H1 (cell line): ENCODE data around the gene NTN4. TPM values are rescaled to one million over a fixed set of nuclear protein-coding genes. Genes with fewer than 3 reads are reported as not detected.

Experiments
- CTCF ChIA-PET: fragments of 300-600 bp; sonication (Branson Sonifier 250); formaldehyde crosslinking; loops from one replicate; lab custom pipeline; 2021; ENCODE audit not compliant: partially characterized antibody; lab: Charles Lee
- POLR2A ChIA-PET: fragments of 300-600 bp; sonication (Branson Sonifier 250); formaldehyde crosslinking; loops from one replicate; lab custom pipeline; 2021; ENCODE audit warnings: inconsistent platforms; ENCODE audit not compliant: partially characterized antibody; lab: Charles Lee
- DNase-seq, 2 experiments: peaks; one replicate each; pipeline versions ENCODE4 v3.0.0 to v3.0.0-alpha.2; 2010 to 2022; ENCODE audit warnings: low spot score in 2 of 2, low read depth in 1 of 2, mixed read lengths in 1 of 2
- FAIRE-seq: peaks from 2 replicates; lab custom pipeline; 2011; peaks lifted over from hg19 to GRCh38; lab: Jason Lieb, UNC
- H2AFZ ChIP-seq: 2 replicates; pipeline ENCODE4 v1.8.1; 2012; ENCODE audit warnings: low read length, inconsistent platforms
- H2AK5ac ChIP-seq: 2 replicates; pipeline ENCODE4 v1.6.1; 2013; ENCODE audit warnings: low read depth, low read length
- H2BK120ac ChIP-seq: replicated peaks from 2 replicates; pipeline ENCODE3; 2013; ENCODE audit warnings: low read depth, low read length, inconsistent platforms
- H2BK12ac ChIP-seq: 2 replicates; pipeline ENCODE4 v1.6.1; 2013; ENCODE audit warnings: low read depth, low read length
- H2BK15ac ChIP-seq: 2 replicates; pipeline ENCODE4 v1.6.1; 2013; ENCODE audit warnings: low read length
- H2BK20ac ChIP-seq: 2 replicates; pipeline ENCODE4 v1.6.1; 2013; ENCODE audit warnings: low read length
- H2BK5ac ChIP-seq: 2 replicates; pipeline ENCODE4 v1.6.1; 2013; ENCODE audit warnings: low read depth, low read length
- H3K14ac ChIP-seq: 2 replicates; pipeline ENCODE4 v1.6.1; 2013; ENCODE audit warnings: inconsistent platforms; ENCODE audit not compliant: insufficient read length
- H3K18ac ChIP-seq: 2 replicates; pipeline ENCODE4 v1.6.1; 2013; ENCODE audit warnings: low read length; ENCODE audit errors: extremely low read depth
- H3K23ac ChIP-seq: 2 replicates; pipeline ENCODE4 v1.6.1; 2013; ENCODE audit warnings: inconsistent platforms; ENCODE audit not compliant: insufficient read length
- H3K23me2 ChIP-seq: 2 replicates; pipeline ENCODE4 v1.6.1; 2013; ENCODE audit warnings: low read depth, low read length
- H3K27ac ChIP-seq: 2 replicates; pipeline ENCODE4 v1.6.1; 2011; ENCODE audit warnings: low read depth, low read length, inconsistent platforms
- H3K27me3 ChIP-seq, 4 experiments: replicated peaks in 1 of 4; 1 replicate in 1 of 4; 2 replicates in 3 of 4; pipeline versions ENCODE4 v1.6.1 to v1.8.1; 2011 to 2013; ENCODE audit warnings: low read length in 3 of 4, mild to moderate bottlenecking in 3 of 4, inconsistent platforms in 2 of 4, mixed read lengths in 2 of 4, moderate library complexity in 1 of 4; ENCODE audit not compliant: control insufficient read depth in 3 of 4, insufficient read depth in 3 of 4; ENCODE audit errors: extremely low read depth in 1 of 4
- H3K36me3 ChIP-seq, 4 experiments: 2 replicates each; pipeline versions ENCODE4 v1.6.1 to v1.8.1; 2011 to 2013; ENCODE audit warnings: mild to moderate bottlenecking in 4 of 4, low read length in 3 of 4, moderate library complexity in 2 of 4, control low read depth in 1 of 4, inconsistent platforms in 1 of 4; ENCODE audit not compliant: insufficient read depth in 4 of 4, control insufficient read depth in 2 of 4
- H3K4ac ChIP-seq: replicated peaks from 2 replicates; pipeline ENCODE3; 2013; ENCODE audit warnings: low read length, low read depth, mixed read lengths, inconsistent platforms; ENCODE audit not compliant: insufficient read length
- H3K4me1 ChIP-seq, 4 experiments: replicated peaks in 1 of 4; 1 replicate in 1 of 4; 2 replicates in 3 of 4; pipeline versions ENCODE4 v1.6.1 to v1.8.1; 2011 to 2013; ENCODE audit warnings: low read length in 3 of 4, inconsistent platforms in 2 of 4, mixed read lengths in 1 of 4; ENCODE audit not compliant: insufficient read depth in 4 of 4, control insufficient read depth in 3 of 4
- H3K4me2 ChIP-seq, 2 experiments: 2 replicates each; pipeline versions ENCODE4 v1.6.1 to v1.8.1; 2011 to 2013; ENCODE audit warnings: low read depth in 2 of 2, low read length in 2 of 2, control low read depth in 1 of 2, inconsistent platforms in 1 of 2, mild to moderate bottlenecking in 1 of 2; ENCODE audit not compliant: insufficient read depth in 1 of 2
- H3K4me3 ChIP-seq, 4 experiments: fragments of 200-600, 300-600 bp in 1 of 4; sonication (generic), shearing (Covaris generic), sonication (Bioruptor Twin) in 1 of 4; 2 replicates each; pipeline versions ENCODE4 v1.5.1 to v1.8.1; 2011 to 2016; ENCODE audit warnings: low read length in 4 of 4, low read depth in 3 of 4, control low read depth in 2 of 4, inconsistent platforms in 2 of 4, mild to moderate bottlenecking in 2 of 4, mixed read lengths in 1 of 4, moderate library complexity in 1 of 4; ENCODE audit not compliant: insufficient read depth in 2 of 4; ENCODE audit errors: extremely low read depth in 1 of 4
- H3K56ac ChIP-seq: replicated peaks from 2 replicates; pipeline ENCODE3; 2013; ENCODE audit warnings: low read depth, mild to moderate bottlenecking, mixed read lengths, low read length, inconsistent platforms; ENCODE audit not compliant: insufficient read length
- H3K79me1 ChIP-seq: 2 replicates; pipeline ENCODE4 v1.6.1; 2013; ENCODE audit warnings: low read depth, low read length, control low read depth
- H3K79me2 ChIP-seq, 2 experiments: 2 replicates each; pipeline versions ENCODE4 v1.6.1 to v1.8.1; 2012 to 2013; ENCODE audit warnings: low read length in 2 of 2, mild to moderate bottlenecking in 2 of 2, inconsistent platforms in 1 of 2; ENCODE audit not compliant: insufficient read depth in 2 of 2, control insufficient read depth in 1 of 2
- H3K9ac ChIP-seq, 4 experiments: replicated peaks in 1 of 4; 1 replicate in 1 of 4; 2 replicates in 3 of 4; pipeline versions ENCODE4 v1.6.1 to v1.8.1; 2011 to 2013; ENCODE audit warnings: low read depth in 3 of 4, low read length in 3 of 4, control low read depth in 2 of 4, mild to moderate bottlenecking in 2 of 4, moderate library complexity in 2 of 4, inconsistent platforms in 1 of 4; ENCODE audit errors: extremely low read depth in 1 of 4
- H3K9me3 ChIP-seq, 2 experiments: 2 replicates each; pipeline versions ENCODE4 v1.6.1 to v1.8.1; 2012 to 2013; ENCODE audit warnings: mild to moderate bottlenecking in 2 of 2, moderate library complexity in 2 of 2, control low read depth in 1 of 2, inconsistent platforms in 1 of 2, low read depth in 1 of 2, low read length in 1 of 2, mixed read lengths in 1 of 2; ENCODE audit not compliant: insufficient read depth in 2 of 2
- H4K20me1 ChIP-seq, 2 experiments: replicated peaks in 1 of 2; 2 replicates each; pipeline versions ENCODE3 to v1.8.1; 2011 to 2013; ENCODE audit warnings: inconsistent platforms in 2 of 2, low read length in 2 of 2, mild to moderate bottlenecking in 1 of 2; ENCODE audit not compliant: insufficient read depth in 2 of 2, control insufficient read depth in 1 of 2
- H4K5ac ChIP-seq: 2 replicates; pipeline ENCODE4 v1.6.1; 2013; ENCODE audit warnings: low read length, low read depth, mixed read lengths, inconsistent platforms; ENCODE audit not compliant: insufficient read length
- H4K8ac ChIP-seq: 2 replicates; pipeline ENCODE4 v1.8.0; 2013; ENCODE audit warnings: mild to moderate bottlenecking, moderate library complexity, low read length, inconsistent platforms; ENCODE audit not compliant: insufficient read depth; ENCODE audit errors: extremely low read depth
- H4K91ac ChIP-seq: replicated peaks from 2 replicates; pipeline ENCODE3; 2013; ENCODE audit warnings: low read length, mixed read lengths, inconsistent platforms; ENCODE audit not compliant: insufficient read length
- CTCF ChIP-seq, 3 experiments: IDR thresholded peaks; 1 replicate in 2 of 3; 2 replicates in 1 of 3; pipeline versions ENCODE4 v1.5.1 to v1.6.1; 2011; ENCODE audit warnings: low read length in 3 of 3, mild to moderate bottlenecking in 3 of 3, inconsistent platforms in 2 of 3, low read depth in 1 of 3, moderate library complexity in 1 of 3; ENCODE audit not compliant: insufficient read depth in 1 of 3; ENCODE audit errors: control extremely low read depth in 1 of 3
- RAD21 ChIP-seq, 2 experiments: IDR thresholded peaks in 1 of 2; conservative IDR thresholded peaks in 1 of 2; 2 replicates each; pipeline ENCODE4 v1.6.1; 2011; ENCODE audit warnings: low read depth in 2 of 2, low read length in 2 of 2, improper control_type of control experiment in 1 of 2, inconsistent platforms in 1 of 2, mild to moderate bottlenecking in 1 of 2, moderate library complexity in 1 of 2
- RXRA ChIP-seq: IDR thresholded peaks from 2 replicates; pipeline ENCODE4 v1.6.1; 2011; ENCODE audit warnings: low read depth, mild to moderate bottlenecking, low read length, moderate library complexity; ENCODE audit not compliant: insufficient read depth
- WGBS, 2 experiments: shearing (Covaris generic) in 1 of 2; methylation state at CpG; one replicate each; pipeline versions ENCODE4 v1.1.6 to v1.1.7; 2013 to 2015; ENCODE audit warnings: low lambda C conversion rate in 2 of 2, mixed read lengths in 2 of 2, inconsistent platforms in 1 of 2, low coverage in 1 of 2, missing lambda C conversion rate in 1 of 2; ENCODE audit not compliant: insufficient replicate concordance in 2 of 2, insufficient coverage in 1 of 2, insufficient read length in 1 of 2; ENCODE audit errors: extremely low coverage in 1 of 2, missing lambda C conversion rate in 1 of 2; 5-methylcytosine and 5-hydroxymethylcytosine counted together
- polyA plus RNA-seq, 7 experiments: library from polyadenylated mRNA; depleted of rRNA in 3 of 7; stranded (reverse) in 5 of 7; unstranded in 2 of 7; fragments of >200 nt in 5 of 7; fragments of 200-250 nt in 2 of 7; gene quantifications; 1 replicate in 5 of 7; 2 replicates in 1 of 7; 4 replicates in 1 of 7; pipeline versions ENCODE4 v1.2.1 to v1.2.3, GENCODE V29; 2011 to 2013; ENCODE audit warnings: missing spikeins in 2 of 7, mixed read lengths in 2 of 7
- total RNA-seq: library from RNA; stranded (reverse); fragmentation: NEBNext Ultra II Directional; extraction: Animal tissue kit (Norgen Biotek cat#: 25700); gene quantifications from 2 replicates; pipeline ENCODE4 v1.2.1, GENCODE V29; 2021

Gene NTN4
- total and polyA plus RNA-seq, 2 of the 8 experiments (the other 6 are each of a cell fraction or from before 2014, with no cell fraction given) = 0.74 to 1.3 TPM

GRCh38 chr12:95721320-95721719, 69.2 kb downstream of the NTN4 start:
- ChIA-PET CTCF (interaction anchor here (0.8 to 3.4 kb wide), 8 partner anchors 11 to 197 kb away, joined by 3 to 15 read pairs (median 3); no protein-coding TSS in a partner anchor), POLR2A (interaction anchor here (1.5 kb wide), 1 partner anchor 16 kb away, joined by 3 read pairs; no protein-coding TSS in a partner anchor)
- Histone ChIP-seq H3K27me3 (no peaks in the 10 kb centered on the region), H2BK15ac (no peak overlapping the region), H4K5ac (no peak overlapping the region), H3K14ac (no peak overlapping the region), H2BK120ac (no peak overlapping the region), H3K23me2 (no peaks in the 10 kb centered on the region), H3K23ac (no peak overlapping the region), H2BK20ac (no peak overlapping the region), H2AK5ac (no peak overlapping the region), H3K79me1 (no peaks in the 10 kb centered on the region), H3K4me1 (peaks cover 0 to 6% (median 0%) of the 10 kb centered on the region in 4 experiments; a peak in 1 of 7 replicates), H4K20me1 (no peaks in the 10 kb centered on the region), H3K9me3 (peaks cover 0 to 3% of the 10 kb centered on the region in 2 experiments; a peak in 1 of 4 replicates), H3K79me2 (no peaks in the 10 kb centered on the region), H3K4ac (no peak overlapping the region), H3K18ac (no peak overlapping the region), H3K36me3 (no peaks in the 10 kb centered on the region), H2BK5ac (no peak overlapping the region; the same call in 1 of the 2 replicates), H4K91ac (no peak overlapping the region), H3K56ac (no peak overlapping the region), H4K8ac (no peak overlapping the region), H3K4me2 (no peak overlapping the region), H2AFZ (no peak overlapping the region), H3K9ac (no peak overlapping the region), H2BK12ac (no peak overlapping the region), H3K27ac (no peak overlapping the region), H3K4me3 (no peak overlapping the region)
- TF ChIP-seq RXRA (no peak), RAD21 (IDR thresholded peaks at IDR 0.05 in 1 of 2, conservative IDR thresholded peaks at IDR 0.05 in 1 of 2; ENCODE audit: low read depth in 2 of 2, low read length in 2 of 2) (peak in 1 of 2 experiments; percentile 20; a peak in 3 of 4 replicates), CTCF (IDR thresholded peaks at IDR 0.05; ENCODE audit: control extremely low read depth in 1 of 3, insufficient read depth in 1 of 3, low read depth in 1 of 3, low read length in 3 of 3) (peak in 2 of 3 experiments; percentile 6 to 35; a peak in 2 of 4 replicates)
- DNase-seq (no peak), FAIRE-seq (no peak)
- 85% methylated on average over 2 of the region's 2 CpGs; no CpG with 5 or more reads in 1 of the 2 experiments for WGBS, 2 experiments
